IMR-90 (cell line): ENCODE measurements around the gene MYEF2. TPM values are rescaled to one million over a fixed set of nuclear protein-coding genes. Genes with fewer than 3 reads are reported as not detected.

Experiments
- ATAC-seq: fragments of 200-7000 bp; cut with Tn5 transposase; 2 replicates; pipeline ENCODE4 v1.9.1; 2020; ENCODE audit warnings: low read depth, mild to moderate bottlenecking, moderate library complexity
- BruUV-seq: library from RNA; stranded (reverse); fragments of 400-500 nt; replicated peaks from 2 replicates; lab custom pipeline; 2021; lab: Mats Ljungman, UMichigan
- CTCF ChIA-PET: fragments of 300-600 bp; formaldehyde crosslinking; extraction: SDS; loops from one replicate; lab custom pipeline; 2021; ENCODE audit warnings: antibody characterized with exemption; lab: Yijun Ruan, JAX
- POLR2A ChIA-PET: fragments of 300-600 bp; sonication (Branson Sonifier 250); formaldehyde crosslinking; loops from one replicate; lab custom pipeline; 2022; ENCODE audit warnings: antibody characterized with exemption; ENCODE audit not compliant: unreplicated experiment; lab: Charles Lee
- DNase-seq: peaks from one replicate; pipeline ENCODE4 v3.0.0; 2013
- H2AFZ ChIP-seq: replicated peaks from 2 replicates; pipeline ENCODE3; 2013; ENCODE audit warnings: low read length, mild to moderate bottlenecking; ENCODE audit not compliant: poor library complexity
- H2AK5ac ChIP-seq: 2 replicates; pipeline ENCODE4 v1.6.1; 2013; ENCODE audit warnings: low read depth, low read length, inconsistent platforms
- H2AK9ac ChIP-seq: replicated peaks from 2 replicates; pipeline ENCODE3; 2013; ENCODE audit warnings: mild to moderate bottlenecking, low read depth, low read length, moderate library complexity; ENCODE audit not compliant: poor library complexity
- H2BK120ac ChIP-seq: 2 replicates; pipeline ENCODE4 v1.6.1; 2013; ENCODE audit warnings: low read depth, low read length, inconsistent platforms
- H2BK15ac ChIP-seq: 3 replicates; pipeline ENCODE4 v1.6.1; 2013; ENCODE audit warnings: low read depth, low read length, inconsistent platforms
- H2BK20ac ChIP-seq: 2 replicates; pipeline ENCODE4 v1.6.1; 2013; ENCODE audit warnings: low read depth, mild to moderate bottlenecking, inconsistent platforms, low read length, moderate library complexity
- H2BK5ac ChIP-seq: 2 replicates; pipeline ENCODE4 v1.6.1; 2013; ENCODE audit warnings: mild to moderate bottlenecking, low read depth, low read length, inconsistent platforms; ENCODE audit not compliant: poor library complexity, severe bottlenecking
- H3K14ac ChIP-seq: replicated peaks from 2 replicates; pipeline ENCODE4 v1.6.1; 2013; ENCODE audit warnings: low read depth, low read length, inconsistent platforms
- H3K18ac ChIP-seq: 2 replicates; pipeline ENCODE4 v1.6.1; 2013; ENCODE audit warnings: low read depth, low read length, control low read depth
- H3K23ac ChIP-seq: 2 replicates; pipeline ENCODE4 v1.6.1; 2013; ENCODE audit warnings: low read depth, low read length, inconsistent platforms
- H3K27ac ChIP-seq: 2 replicates; pipeline ENCODE4 v1.5.1; 2013; ENCODE audit warnings: mild to moderate bottlenecking, control low read depth, low read length; ENCODE audit not compliant: insufficient read depth
- H3K27me3 ChIP-seq: 2 replicates; pipeline ENCODE4 v1.6.1; 2013; ENCODE audit warnings: low read length; ENCODE audit not compliant: control insufficient read depth, insufficient read depth
- H3K36me3 ChIP-seq: 2 replicates; pipeline ENCODE4 v1.6.1; 2013; ENCODE audit warnings: low read length, mixed read lengths; ENCODE audit not compliant: control insufficient read depth, insufficient read depth
- H3K4ac ChIP-seq: 2 replicates; pipeline ENCODE4 v1.6.1; 2013; ENCODE audit warnings: low read depth, low read length, inconsistent platforms
- H3K4me1 ChIP-seq: 2 replicates; pipeline ENCODE4 v1.6.1; 2013; ENCODE audit warnings: low read length, mixed read lengths; ENCODE audit not compliant: control insufficient read depth, insufficient read depth
- H3K4me2 ChIP-seq: 2 replicates; pipeline ENCODE4 v1.6.1; 2013; ENCODE audit warnings: low read depth, mild to moderate bottlenecking, control low read depth, low read length, moderate library complexity
- H3K4me3 ChIP-seq: 2 replicates; pipeline ENCODE4 v1.5.1; 2013; ENCODE audit warnings: low read depth, mild to moderate bottlenecking, control low read depth, low read length, moderate library complexity; ENCODE audit not compliant: insufficient read depth
- H3K56ac ChIP-seq: 2 replicates; pipeline ENCODE4 v1.6.1; 2013; ENCODE audit warnings: low read length, inconsistent platforms; ENCODE audit not compliant: insufficient read depth; ENCODE audit errors: extremely low read depth
- H3K79me1 ChIP-seq, 2 experiments: 2 replicates each; pipeline ENCODE4 v1.6.1; 2013; ENCODE audit warnings: low read length in 2 of 2, inconsistent platforms in 1 of 2, low read depth in 1 of 2
- H3K9ac ChIP-seq: 2 replicates; pipeline ENCODE4 v1.6.1; 2013; ENCODE audit warnings: low read depth, low read length, control low read depth
- H3K9me1 ChIP-seq: 2 replicates; pipeline ENCODE4 v1.6.1; 2013; ENCODE audit warnings: low read length, inconsistent platforms; ENCODE audit not compliant: insufficient read depth
- H3K9me3 ChIP-seq: 2 replicates; pipeline ENCODE4 v1.6.1; 2013; ENCODE audit warnings: low read length; ENCODE audit not compliant: control insufficient read depth, insufficient read depth
- H4K20me1 ChIP-seq: 2 replicates; pipeline ENCODE4 v1.6.1; 2013; ENCODE audit warnings: low read length, inconsistent platforms; ENCODE audit not compliant: insufficient read depth
- H4K5ac ChIP-seq: 2 replicates; pipeline ENCODE4 v1.6.1; 2013; ENCODE audit warnings: mild to moderate bottlenecking, low read depth, low read length, control low read depth
- H4K8ac ChIP-seq, 2 experiments: 2 replicates each; pipeline ENCODE4 v1.6.1; 2013; ENCODE audit warnings: low read depth in 2 of 2, low read length in 2 of 2, control low read depth in 1 of 2, inconsistent platforms in 1 of 2
- H4K91ac ChIP-seq: 2 replicates; pipeline ENCODE4 v1.6.1; 2013; ENCODE audit warnings: low read depth, low read length, inconsistent platforms; ENCODE audit not compliant: insufficient read depth
- BHLHE40 ChIP-seq: fragments of 150-350 bp; IDR thresholded peaks from 2 replicates; pipeline ENCODE4 v1.6.1; 2016; ENCODE audit warnings: mild to moderate bottlenecking, low read depth, low read length
- CEBPB ChIP-seq: IDR thresholded peaks from 2 replicates; pipeline ENCODE4 v1.6.1; 2012; ENCODE audit warnings: low read depth, low read length, improper control_type of control experiment
- CHD1 ChIP-seq: IDR thresholded peaks from 2 replicates; pipeline ENCODE4 v1.6.1; 2012; ENCODE audit warnings: low read depth, low read length, improper control_type of control experiment
- ELK1 ChIP-seq: fragments of 150-350 bp; IDR thresholded peaks from 2 replicates; pipeline ENCODE4 v1.6.1; 2016; ENCODE audit warnings: low read depth, mild to moderate bottlenecking, low read length, moderate library complexity, borderline replicate concordance
- FOS ChIP-seq: fragments of 150-350 bp; IDR thresholded peaks from 2 replicates; pipeline ENCODE4 v1.6.1; 2016; ENCODE audit warnings: low read depth, low read length
- MAFK ChIP-seq: IDR thresholded peaks from 2 replicates; pipeline ENCODE4 v1.6.1; 2012; ENCODE audit warnings: low read depth, low read length, improper control_type of control experiment
- MAZ ChIP-seq: IDR thresholded peaks from 2 replicates; pipeline ENCODE4 v1.6.1; 2012; ENCODE audit warnings: low read depth, mild to moderate bottlenecking, low read length, improper control_type of control experiment, moderate library complexity, borderline replicate concordance
- POLR2A ChIP-seq: IDR thresholded peaks from 2 replicates; pipeline ENCODE4 v1.6.1; 2012; ENCODE audit warnings: mild to moderate bottlenecking, low read depth, low read length
- RCOR1 ChIP-seq: IDR thresholded peaks from 2 replicates; pipeline ENCODE4 v1.6.1; 2012; ENCODE audit warnings: mild to moderate bottlenecking, low read length, improper control_type of control experiment; ENCODE audit not compliant: insufficient replicate concordance
- SMC3 ChIP-seq: fragments of 150-350 bp; IDR thresholded peaks from 2 replicates; pipeline ENCODE4 v1.6.1; 2016; ENCODE audit warnings: low read depth, mild to moderate bottlenecking, antibody characterized with exemption, low read length, moderate library complexity
- WGBS, 2 experiments: methylation state at CpG; one replicate each; pipeline versions ENCODE4 v1.1.5 to v1.1.7; 2013; ENCODE audit warnings: missing lambda C conversion rate in 2 of 2; ENCODE audit not compliant: insufficient read length in 1 of 2; ENCODE audit errors: extremely low coverage in 2 of 2; 5-methylcytosine and 5-hydroxymethylcytosine counted together
- dilution Hi-C: fragments of 300-500 bp; cut with HindIII; formaldehyde crosslinking; loops from one replicate; pipeline ENCODE4 v1.14.3; 2018; ENCODE audit warnings: low sequenced_read_pairs; ENCODE audit not compliant: unreplicated experiment
- in situ Hi-C: fragments of 300-500 bp; cut with MboI; formaldehyde crosslinking; loops from 3 replicates; pipeline ENCODE4 v1.14.3; 2019; ENCODE audit warnings: low sequenced_read_pairs, inconsistent platforms, mixed read lengths
- intact Hi-C: fragments of 100-400 bp; cut with micrococcal nuclease; formaldehyde crosslinking; loops from 2 replicates; pipeline ENCODE4 v1.10.0; 2022
- polyA plus RNA-seq, 3 experiments: library from polyadenylated mRNA; depleted of rRNA; stranded (reverse); fragments of >200 nt; gene quantifications; 2 replicates each; pipeline ENCODE4 v1.2.3, GENCODE V29; 2012; ENCODE audit warnings: low replicate concordance in 1 of 3
- total RNA-seq: library from RNA; depleted of rRNA; stranded (reverse); fragments of >200 nt; gene quantifications from 2 replicates; pipeline ENCODE4 v1.2.3, GENCODE V29; 2012
- TF ChIP-seq, protein P1 (sequence below): conservative IDR thresholded peaks from 2 replicates; pipeline ENCODE4 v1.5.1; 2012; ENCODE audit warnings: mild to moderate bottlenecking, low read depth, low read length, improper control_type of control experiment
- TF ChIP-seq, protein P2 (sequence below): fragments of 150-350 bp; IDR thresholded peaks from 2 replicates; pipeline ENCODE4 v1.6.1; 2017; ENCODE audit warnings: mild to moderate bottlenecking, antibody characterized with exemption, low read length, low read depth

The MYEF2 gene
- total and polyA plus RNA-seq, 2 of the 4 experiments (the other 2 are of a cell fraction) = 4.5 to 5.8 TPM

DNA sequence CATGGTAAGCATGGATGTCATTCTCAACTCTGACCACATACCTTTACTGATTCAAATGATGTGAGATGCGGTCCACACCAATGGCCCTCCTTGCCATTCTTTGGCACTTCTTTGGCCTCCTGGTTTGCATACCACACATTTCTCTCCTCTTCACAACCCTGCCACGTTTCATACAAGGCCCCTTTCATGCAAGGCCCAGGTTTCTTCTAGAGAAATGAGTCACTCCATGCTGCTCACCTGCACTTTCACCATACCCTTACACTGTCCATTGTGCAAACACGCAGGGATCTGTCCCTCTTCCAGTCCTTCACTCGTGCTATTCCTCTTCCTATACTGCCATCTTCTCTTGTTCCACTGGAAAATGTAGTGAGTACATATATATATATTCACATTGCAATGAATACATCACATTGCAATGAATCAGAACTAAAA lies 81.7 kb downstream of the MYEF2 start:
- H3K9me3 ChIP-seq = no peaks in the 10 kb centered on the region
- no peak overlapping the region for H3K18ac ChIP-seq
- H3K14ac ChIP-seq = no peak overlapping the region
- no TSS peak for BruUV-seq
- dilution Hi-C loops = no loop called here
- no peak overlapping the region for H2AK5ac ChIP-seq
- no peaks in the 10 kb centered on the region for H3K79me1 ChIP-seq
- DNase-seq (no peak), ATAC-seq (peak; percentile 17; the same call in 1 of the 2 replicates)
- no peak overlapping the region for H3K56ac ChIP-seq
- peaks cover 4% of the 10 kb centered on the region; the same call in 1 of the 2 replicates for H3K9me1 ChIP-seq
- no peaks in the 10 kb centered on the region for H3K36me3 ChIP-seq
- no peak overlapping the region for H3K4me2 ChIP-seq
- H3K9ac ChIP-seq = no peak overlapping the region
- no peak overlapping the region for H3K27ac ChIP-seq
- H2BK20ac ChIP-seq = no peak overlapping the region
- H3K4me3 ChIP-seq = no peak overlapping the region
- no peak overlapping the region for H2BK120ac ChIP-seq
- in situ Hi-C loops = no loop called here
- no peak overlapping the region for H2BK5ac ChIP-seq
- H3K4me1 ChIP-seq = peaks cover 1% of the 10 kb centered on the region; the same call in 1 of the 2 replicates
- peak overlapping the region; percentile 34 for H2AFZ ChIP-seq
- H2BK15ac ChIP-seq = no peak overlapping the region; the same call in 2 of the 3 replicates
- ChIA-PET CTCF (no interaction called here), POLR2A (no interaction called here)
- H2AK9ac ChIP-seq = no peak overlapping the region
- H4K91ac ChIP-seq = no peak overlapping the region
- WGBS, 2 experiments = 74% methylated on average over 2 of the region's 4 CpGs; no CpG with 5 or more reads in 1 of the 2 experiments
- intact Hi-C loops = no loop called here
- no peak overlapping the region for H3K23ac ChIP-seq
- H4K8ac ChIP-seq = no peak overlapping the region
- no peak overlapping the region for H3K4ac ChIP-seq
- no peak for TF ChIP-seq BHLHE40
- no peak for TF ChIP-seq SMC3
- no peak for TF ChIP-seq POLR2A
- TF ChIP-seq MAZ = no peak
- TF ChIP-seq FOS = no peak
- TF ChIP-seq CEBPB = no peak
- TF ChIP-seq, protein P1, sequence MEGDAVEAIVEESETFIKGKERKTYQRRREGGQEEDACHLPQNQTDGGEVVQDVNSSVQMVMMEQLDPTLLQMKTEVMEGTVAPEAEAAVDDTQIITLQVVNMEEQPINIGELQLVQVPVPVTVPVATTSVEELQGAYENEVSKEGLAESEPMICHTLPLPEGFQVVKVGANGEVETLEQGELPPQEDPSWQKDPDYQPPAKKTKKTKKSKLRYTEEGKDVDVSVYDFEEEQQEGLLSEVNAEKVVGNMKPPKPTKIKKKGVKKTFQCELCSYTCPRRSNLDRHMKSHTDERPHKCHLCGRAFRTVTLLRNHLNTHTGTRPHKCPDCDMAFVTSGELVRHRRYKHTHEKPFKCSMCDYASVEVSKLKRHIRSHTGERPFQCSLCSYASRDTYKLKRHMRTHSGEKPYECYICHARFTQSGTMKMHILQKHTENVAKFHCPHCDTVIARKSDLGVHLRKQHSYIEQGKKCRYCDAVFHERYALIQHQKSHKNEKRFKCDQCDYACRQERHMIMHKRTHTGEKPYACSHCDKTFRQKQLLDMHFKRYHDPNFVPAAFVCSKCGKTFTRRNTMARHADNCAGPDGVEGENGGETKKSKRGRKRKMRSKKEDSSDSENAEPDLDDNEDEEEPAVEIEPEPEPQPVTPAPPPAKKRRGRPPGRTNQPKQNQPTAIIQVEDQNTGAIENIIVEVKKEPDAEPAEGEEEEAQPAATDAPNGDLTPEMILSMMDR = no peak
- no peak for TF ChIP-seq MAFK
- TF ChIP-seq, protein P2, sequence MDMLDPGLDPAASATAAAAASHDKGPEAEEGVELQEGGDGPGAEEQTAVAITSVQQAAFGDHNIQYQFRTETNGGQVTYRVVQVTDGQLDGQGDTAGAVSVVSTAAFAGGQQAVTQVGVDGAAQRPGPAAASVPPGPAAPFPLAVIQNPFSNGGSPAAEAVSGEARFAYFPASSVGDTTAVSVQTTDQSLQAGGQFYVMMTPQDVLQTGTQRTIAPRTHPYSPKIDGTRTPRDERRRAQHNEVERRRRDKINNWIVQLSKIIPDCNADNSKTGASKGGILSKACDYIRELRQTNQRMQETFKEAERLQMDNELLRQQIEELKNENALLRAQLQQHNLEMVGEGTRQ = no peak
- no peak for TF ChIP-seq RCOR1
- TF ChIP-seq CHD1 = no peak
- no peak for TF ChIP-seq ELK1
- H4K5ac ChIP-seq = no peak overlapping the region
- H4K20me1 ChIP-seq = no peaks in the 10 kb centered on the region
- H3K27me3 ChIP-seq = peaks cover 15% of the 10 kb centered on the region
